ENCODE data around the gene TMEM154.

DNA sequence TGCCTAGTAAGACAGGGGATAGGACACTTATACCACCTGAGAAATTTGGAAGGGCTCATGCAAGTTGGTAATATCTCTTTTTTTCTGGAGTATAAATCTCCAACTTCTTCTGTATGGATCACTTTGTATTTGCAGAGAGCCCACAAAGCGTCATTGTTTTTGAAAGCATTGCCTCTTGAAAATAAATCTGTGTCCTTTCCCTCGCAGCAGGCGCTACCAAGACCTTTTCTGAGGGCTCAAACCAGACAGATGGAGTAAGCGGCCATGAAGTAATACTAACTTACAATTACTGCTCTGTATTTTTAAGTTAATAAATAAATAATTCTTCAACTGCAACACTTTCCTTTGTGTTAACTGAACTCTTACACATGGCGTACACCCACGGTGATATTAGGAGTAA, 87.9 kb downstream of the TMEM154 start:
- TF ChIP-seq, protein P1, sequence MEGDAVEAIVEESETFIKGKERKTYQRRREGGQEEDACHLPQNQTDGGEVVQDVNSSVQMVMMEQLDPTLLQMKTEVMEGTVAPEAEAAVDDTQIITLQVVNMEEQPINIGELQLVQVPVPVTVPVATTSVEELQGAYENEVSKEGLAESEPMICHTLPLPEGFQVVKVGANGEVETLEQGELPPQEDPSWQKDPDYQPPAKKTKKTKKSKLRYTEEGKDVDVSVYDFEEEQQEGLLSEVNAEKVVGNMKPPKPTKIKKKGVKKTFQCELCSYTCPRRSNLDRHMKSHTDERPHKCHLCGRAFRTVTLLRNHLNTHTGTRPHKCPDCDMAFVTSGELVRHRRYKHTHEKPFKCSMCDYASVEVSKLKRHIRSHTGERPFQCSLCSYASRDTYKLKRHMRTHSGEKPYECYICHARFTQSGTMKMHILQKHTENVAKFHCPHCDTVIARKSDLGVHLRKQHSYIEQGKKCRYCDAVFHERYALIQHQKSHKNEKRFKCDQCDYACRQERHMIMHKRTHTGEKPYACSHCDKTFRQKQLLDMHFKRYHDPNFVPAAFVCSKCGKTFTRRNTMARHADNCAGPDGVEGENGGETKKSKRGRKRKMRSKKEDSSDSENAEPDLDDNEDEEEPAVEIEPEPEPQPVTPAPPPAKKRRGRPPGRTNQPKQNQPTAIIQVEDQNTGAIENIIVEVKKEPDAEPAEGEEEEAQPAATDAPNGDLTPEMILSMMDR (IDR thresholded peaks at IDR 0.05), result no peak
- TF ChIP-seq POLR2A (IDR thresholded peaks at IDR 0.05) (no peak), POLR2AphosphoS5 (IDR thresholded peaks at IDR 0.05) (no peak)
